NOMO-1 treated with DMSO at 0.1 percent for 48 hours (cell line): ENCODE results near the gene PRDM8.
"Not testable (repeated sequence)": the region's sequence is repeated elsewhere in the genome, so short reads cannot be mapped to it uniquely, and the experiment has no call there.

ENCODE experiments used
- DNase-seq: peaks from one replicate; lab custom pipeline; 2025; ENCODE audit not compliant: unreplicated experiment; lab: John Stamatoyannopoulos, UW

Gene PRDM8

GRCh38 chr4:80196922-80197573 is at the start of gene PRDM8:
Gene PRDM8 (plus strand): TSS chr4:80197503. CDS start chr4:80200081, 2,578 bp downstream.
- DNase-seq = no peak

- DNase-seq = no peak
Observed at GRCh38 chr4:80150387-80151180, 46.7 kb upstream of the PRDM8 start.

GRCh38 chr4:80151981-80152380 is 45.3 kb upstream of the PRDM8 start:
- no peak for DNase-seq

- DNase-seq = no peak
Observed at GRCh38 chr4:80153874-80154544, 43.3 kb upstream of the PRDM8 start.

GRCh38 chr4:80154545-80154933 is 42.8 kb upstream of the PRDM8 start:
- DNase-seq = no peak

GRCh38 chr4:80155316-80155982 is 41.9 kb upstream of the PRDM8 start:
- no peak for DNase-seq

- no peak for DNase-seq
Observed at GRCh38 chr4:80156410-80156809, 40.9 kb upstream of the PRDM8 start.

- no peak for DNase-seq
Observed at GRCh38 chr4:80161413-80162058, 35.8 kb upstream of the PRDM8 start.

GRCh38 chr4:80162418-80162817 is 34.9 kb upstream of the PRDM8 start:
- DNase-seq = no peak

- DNase-seq = no peak
Observed at GRCh38 chr4:80165855-80166254, 31.4 kb upstream of the PRDM8 start.

- DNase-seq = no peak
Observed at GRCh38 chr4:80171251-80171650, 26.1 kb upstream of the PRDM8 start.

GRCh38 chr4:80171656-80172055 is 25.6 kb upstream of the PRDM8 start:
- no peak for DNase-seq

GRCh38 chr4:80172203-80172602 is 25.1 kb upstream of the PRDM8 start:
- peak; percentile 13 for DNase-seq

- DNase-seq = peak; percentile 48
Observed at GRCh38 chr4:80173401-80173800, 23.9 kb upstream of the PRDM8 start.

GRCh38 chr4:80173841-80174240 is 23.5 kb upstream of the PRDM8 start:
- peak; percentile 4 for DNase-seq

- DNase-seq = not testable (repeated sequence)
Observed at GRCh38 chr4:80177793-80178192, 19.5 kb upstream of the PRDM8 start.

- no peak for DNase-seq
Observed at GRCh38 chr4:80178964-80179363, 18.3 kb upstream of the PRDM8 start.

GRCh38 chr4:80179637-80180161 is 17.6 kb upstream of the PRDM8 start:
- no peak for DNase-seq

GRCh38 chr4:80180743-80181142 is 16.6 kb upstream of the PRDM8 start:
- no peak for DNase-seq

GRCh38 chr4:80182237-80182866 is 15.0 kb upstream of the PRDM8 start:
- no peak for DNase-seq
